Adrenal gland (tissue), 5 donors: ENCODE data around the gene ARHGEF28.

Experiments
- CTCF ChIP-seq, 6 experiments: fragments of 450-650 bp in 4 of 6; fragments of 200-600 bp in 2 of 6; sonication (generic) in 1 of 6; IDR thresholded peaks; 1 replicate in 5 of 6; 2 replicates in 1 of 6; pipeline versions ENCODE4 v1.5.1 to v1.8.0; 2016 to 2021; ENCODE audit warnings: antibody characterized with exemption in 6 of 6, mild to moderate bottlenecking in 2 of 6, moderate library complexity in 1 of 6
- POLR2A ChIP-seq, 2 donors: fragments of 450-650 bp; IDR thresholded peaks; one replicate each; pipeline ENCODE4 v1.6.1; 2017; ENCODE audit warnings: antibody characterized with exemption in 2 of 2, mild to moderate bottlenecking in 2 of 2, moderate library complexity in 1 of 2
- donor health status: DM: no; HTN: no; CAD: no.

GRCh38 chr5:73922224-73922623 is 296.2 kb downstream of the ARHGEF28 start:
- TF ChIP-seq CTCF (IDR thresholded peaks at IDR 0.05) (no peak), POLR2A (IDR thresholded peaks at IDR 0.05) (no peak)
